WTC11 (cell line): ENCODE results near the gene APCDD1.

Source experiments
- ETV6 ChIP-seq: sonication (generic); formaldehyde crosslinking; IDR thresholded peaks from 2 replicates; pipeline ENCODE4 v1.8.1; 2022; ENCODE audit warnings: mild to moderate bottlenecking, missing genetic modification reagents
- KAT7 ChIP-seq: sonication (generic); formaldehyde crosslinking; IDR thresholded peaks from 2 replicates; pipeline ENCODE4 v1.8.1; 2023; ENCODE audit warnings: missing genetic modification reagents, mild to moderate bottlenecking, borderline replicate concordance
- MYBL2 ChIP-seq: sonication (generic); formaldehyde crosslinking; IDR thresholded peaks from 2 replicates; pipeline ENCODE4 v1.8.1; 2023; ENCODE audit warnings: mild to moderate bottlenecking, moderate library complexity, missing genetic modification reagents
- NFYB ChIP-seq: sonication (generic); formaldehyde crosslinking; conservative IDR thresholded peaks from 2 replicates; pipeline ENCODE4 v1.8.0; 2022; ENCODE audit warnings: low read depth, missing genetic modification reagents
- RELA ChIP-seq: sonication (generic); formaldehyde crosslinking; IDR thresholded peaks from 2 replicates; pipeline ENCODE4 v1.8.1; 2022; ENCODE audit warnings: missing genetic modification reagents, mild to moderate bottlenecking, borderline replicate concordance
- SMAD3 ChIP-seq: sonication (generic); formaldehyde crosslinking; IDR thresholded peaks from 2 replicates; pipeline ENCODE4 v1.8.0; 2022; ENCODE audit warnings: missing genetic modification reagents, mild to moderate bottlenecking, borderline replicate concordance
- TF ChIP-seq, protein P1 (sequence below): fragments of 200-600 bp; IDR thresholded peaks from 2 replicates; pipeline ENCODE4 v1.8.0; 2022; ENCODE audit warnings: antibody characterized with exemption
- TF ChIP-seq, protein P2 (sequence below): sonication (generic); formaldehyde crosslinking; IDR thresholded peaks from 2 replicates; pipeline ENCODE4 v1.8.0; 2022; ENCODE audit warnings: mild to moderate bottlenecking, missing genetic modification reagents
- TF ChIP-seq, protein P3 (sequence below): sonication (generic); formaldehyde crosslinking; IDR thresholded peaks from 2 replicates; pipeline ENCODE4 v1.8.1; 2022; ENCODE audit warnings: mild to moderate bottlenecking, missing genetic modification reagents, moderate library complexity, borderline replicate concordance
- TF ChIP-seq, protein P4 (sequence below): sonication (generic); formaldehyde crosslinking; IDR thresholded peaks from 2 replicates; pipeline ENCODE4 v1.8.1; 2022; ENCODE audit warnings: low read depth, missing genetic modification reagents, borderline replicate concordance
- TF ChIP-seq, protein P5 (sequence below): sonication (generic); formaldehyde crosslinking; conservative IDR thresholded peaks from 2 replicates; pipeline ENCODE4 v1.8.1; 2022; ENCODE audit warnings: mild to moderate bottlenecking, missing genetic modification reagents

DNA sequence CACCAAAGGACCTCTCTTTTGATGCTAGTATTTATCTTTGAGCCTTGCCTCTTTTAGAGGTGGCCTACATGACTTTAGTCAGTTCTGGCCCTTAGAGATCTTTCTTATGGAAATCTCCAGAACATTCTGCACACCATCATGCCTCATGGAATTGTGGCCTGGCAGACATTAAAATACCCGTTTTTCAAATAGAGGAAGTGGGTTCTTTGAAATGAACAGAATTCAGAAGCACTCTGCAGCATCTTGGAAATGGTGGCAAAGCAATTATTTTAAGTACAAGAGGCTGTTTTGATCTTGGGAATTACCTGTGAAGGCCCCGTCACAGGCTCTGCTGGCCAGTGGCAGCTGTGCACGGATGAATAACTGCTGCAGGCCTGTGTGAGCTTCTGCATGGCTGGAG lies 40.7 kb upstream of the APCDD1 start:
- TF ChIP-seq, protein P1, sequence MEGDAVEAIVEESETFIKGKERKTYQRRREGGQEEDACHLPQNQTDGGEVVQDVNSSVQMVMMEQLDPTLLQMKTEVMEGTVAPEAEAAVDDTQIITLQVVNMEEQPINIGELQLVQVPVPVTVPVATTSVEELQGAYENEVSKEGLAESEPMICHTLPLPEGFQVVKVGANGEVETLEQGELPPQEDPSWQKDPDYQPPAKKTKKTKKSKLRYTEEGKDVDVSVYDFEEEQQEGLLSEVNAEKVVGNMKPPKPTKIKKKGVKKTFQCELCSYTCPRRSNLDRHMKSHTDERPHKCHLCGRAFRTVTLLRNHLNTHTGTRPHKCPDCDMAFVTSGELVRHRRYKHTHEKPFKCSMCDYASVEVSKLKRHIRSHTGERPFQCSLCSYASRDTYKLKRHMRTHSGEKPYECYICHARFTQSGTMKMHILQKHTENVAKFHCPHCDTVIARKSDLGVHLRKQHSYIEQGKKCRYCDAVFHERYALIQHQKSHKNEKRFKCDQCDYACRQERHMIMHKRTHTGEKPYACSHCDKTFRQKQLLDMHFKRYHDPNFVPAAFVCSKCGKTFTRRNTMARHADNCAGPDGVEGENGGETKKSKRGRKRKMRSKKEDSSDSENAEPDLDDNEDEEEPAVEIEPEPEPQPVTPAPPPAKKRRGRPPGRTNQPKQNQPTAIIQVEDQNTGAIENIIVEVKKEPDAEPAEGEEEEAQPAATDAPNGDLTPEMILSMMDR = no peak
- TF ChIP-seq MYBL2 (CRISPR knock-in tag) (no peak), NFYB (CRISPR knock-in tag) (no peak), ETV6 (CRISPR knock-in tag) (no peak), KAT7 (CRISPR knock-in tag) (no peak), RELA (no peak), SMAD3 (no peak)
- TF ChIP-seq, protein P2, sequence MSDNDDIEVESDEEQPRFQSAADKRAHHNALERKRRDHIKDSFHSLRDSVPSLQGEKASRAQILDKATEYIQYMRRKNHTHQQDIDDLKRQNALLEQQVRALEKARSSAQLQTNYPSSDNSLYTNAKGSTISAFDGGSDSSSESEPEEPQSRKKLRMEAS (CRISPR knock-in tag) = no peak
- TF ChIP-seq, protein P3, sequence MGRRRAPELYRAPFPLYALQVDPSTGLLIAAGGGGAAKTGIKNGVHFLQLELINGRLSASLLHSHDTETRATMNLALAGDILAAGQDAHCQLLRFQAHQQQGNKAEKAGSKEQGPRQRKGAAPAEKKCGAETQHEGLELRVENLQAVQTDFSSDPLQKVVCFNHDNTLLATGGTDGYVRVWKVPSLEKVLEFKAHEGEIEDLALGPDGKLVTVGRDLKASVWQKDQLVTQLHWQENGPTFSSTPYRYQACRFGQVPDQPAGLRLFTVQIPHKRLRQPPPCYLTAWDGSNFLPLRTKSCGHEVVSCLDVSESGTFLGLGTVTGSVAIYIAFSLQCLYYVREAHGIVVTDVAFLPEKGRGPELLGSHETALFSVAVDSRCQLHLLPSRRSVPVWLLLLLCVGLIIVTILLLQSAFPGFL (CRISPR knock-in tag) = no peak
- TF ChIP-seq, protein P4, sequence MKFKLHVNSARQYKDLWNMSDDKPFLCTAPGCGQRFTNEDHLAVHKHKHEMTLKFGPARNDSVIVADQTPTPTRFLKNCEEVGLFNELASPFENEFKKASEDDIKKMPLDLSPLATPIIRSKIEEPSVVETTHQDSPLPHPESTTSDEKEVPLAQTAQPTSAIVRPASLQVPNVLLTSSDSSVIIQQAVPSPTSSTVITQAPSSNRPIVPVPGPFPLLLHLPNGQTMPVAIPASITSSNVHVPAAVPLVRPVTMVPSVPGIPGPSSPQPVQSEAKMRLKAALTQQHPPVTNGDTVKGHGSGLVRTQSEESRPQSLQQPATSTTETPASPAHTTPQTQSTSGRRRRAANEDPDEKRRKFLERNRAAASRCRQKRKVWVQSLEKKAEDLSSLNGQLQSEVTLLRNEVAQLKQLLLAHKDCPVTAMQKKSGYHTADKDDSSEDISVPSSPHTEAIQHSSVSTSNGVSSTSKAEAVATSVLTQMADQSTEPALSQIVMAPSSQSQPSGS (CRISPR knock-in tag) = no peak
- TF ChIP-seq, protein P5, sequence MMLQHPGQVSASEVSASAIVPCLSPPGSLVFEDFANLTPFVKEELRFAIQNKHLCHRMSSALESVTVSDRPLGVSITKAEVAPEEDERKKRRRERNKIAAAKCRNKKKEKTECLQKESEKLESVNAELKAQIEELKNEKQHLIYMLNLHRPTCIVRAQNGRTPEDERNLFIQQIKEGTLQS (CRISPR knock-in tag) = no peak
